GM18511 (cell line): ENCODE measurements around the gene MVB12B.

Experiments used
- ATAC-seq: cut with Tn5 transposase; IDR thresholded peaks from one replicate; pipeline ENCODE4 v1.9.1; 2021; ENCODE audit warnings: mild to moderate bottlenecking, moderate library complexity; ENCODE audit not compliant: unreplicated experiment

Gene MVB12B

DNA sequence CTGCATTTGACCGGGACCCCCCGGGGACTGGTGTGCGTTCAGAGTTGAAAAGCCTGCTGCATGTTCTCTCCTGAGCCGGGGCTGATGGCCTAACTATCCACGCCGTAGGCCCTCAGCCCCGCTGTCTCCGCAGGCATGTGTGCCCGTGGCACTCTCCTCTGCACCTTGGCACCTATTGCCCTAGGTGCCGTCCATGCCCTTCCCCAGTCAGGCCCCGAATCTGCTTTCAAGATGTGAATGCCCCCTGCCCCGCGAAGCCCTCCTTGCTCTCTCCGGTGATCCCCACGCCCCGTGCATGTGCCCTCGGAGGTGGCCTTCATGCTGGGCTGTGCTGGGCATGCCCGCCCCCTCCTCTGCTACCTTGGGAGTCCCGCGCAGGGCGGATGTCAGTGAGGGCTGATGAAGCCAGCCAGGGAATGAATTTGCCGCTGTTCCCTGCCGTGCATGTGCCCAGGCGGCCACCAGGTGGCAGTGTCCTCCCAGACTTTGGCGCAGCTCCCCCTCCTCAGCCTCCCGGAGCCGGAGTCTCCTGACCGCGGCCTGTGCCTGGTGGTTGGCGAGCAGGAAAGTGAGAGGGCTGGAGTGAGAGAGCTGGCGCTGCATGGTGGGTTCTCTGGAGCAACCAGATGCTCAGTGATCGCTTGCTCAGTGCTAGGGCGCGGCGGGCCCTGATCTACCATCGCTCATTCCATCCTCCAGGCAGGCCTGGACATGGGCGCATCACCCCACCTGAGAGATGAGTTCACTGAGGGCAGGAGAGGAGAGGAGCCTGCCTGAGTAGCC is 174.2 kb downstream of the MVB12B start:
- no peak for ATAC-seq

DNA sequence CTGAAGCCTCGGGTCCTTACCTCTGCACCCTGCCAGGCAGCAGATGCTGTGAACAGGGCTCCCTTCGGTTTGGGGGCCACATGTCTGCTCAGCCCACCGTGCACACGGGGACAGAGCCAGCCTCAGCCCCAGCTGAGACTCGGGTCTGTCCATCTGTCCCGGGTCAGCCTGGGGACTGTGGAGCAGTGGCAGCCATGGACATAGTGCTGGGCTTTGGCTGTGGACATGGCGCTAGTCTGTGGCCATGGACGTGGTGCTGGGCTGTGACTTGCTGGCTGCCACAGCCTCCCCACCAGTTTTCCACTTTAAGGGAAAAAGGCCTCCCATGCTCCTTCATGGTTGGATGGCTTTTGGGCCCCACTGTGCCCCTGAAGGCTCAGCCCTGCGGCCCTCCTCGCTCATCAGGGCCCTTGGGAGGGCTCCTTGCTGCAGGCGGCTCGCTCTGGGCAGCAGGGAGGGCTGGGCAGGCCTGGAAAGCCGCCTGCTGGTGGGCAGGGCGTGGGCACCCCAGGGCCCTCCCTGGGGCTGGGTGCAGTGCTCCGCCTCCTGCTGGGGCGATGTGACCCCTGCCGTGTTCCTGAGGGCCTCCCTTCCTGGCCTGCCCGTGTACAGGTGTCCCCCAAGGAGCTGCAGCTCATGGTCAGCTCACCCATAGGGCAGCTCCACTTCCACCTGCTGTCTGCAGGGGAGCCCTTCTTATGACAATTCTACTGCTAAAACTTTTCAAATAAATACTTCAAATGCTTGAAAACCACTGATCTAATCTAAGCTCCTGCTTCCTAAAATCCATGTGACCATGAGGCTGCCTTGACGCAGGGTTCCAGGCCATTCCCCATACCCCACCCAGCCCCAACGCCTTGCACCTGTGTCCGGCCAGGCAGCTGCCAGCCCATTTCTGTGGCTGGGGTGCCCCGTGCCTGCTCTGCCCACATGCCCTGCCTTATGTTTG is 175.0 kb downstream of the MVB12B start:
- ATAC-seq: no peak

DNA sequence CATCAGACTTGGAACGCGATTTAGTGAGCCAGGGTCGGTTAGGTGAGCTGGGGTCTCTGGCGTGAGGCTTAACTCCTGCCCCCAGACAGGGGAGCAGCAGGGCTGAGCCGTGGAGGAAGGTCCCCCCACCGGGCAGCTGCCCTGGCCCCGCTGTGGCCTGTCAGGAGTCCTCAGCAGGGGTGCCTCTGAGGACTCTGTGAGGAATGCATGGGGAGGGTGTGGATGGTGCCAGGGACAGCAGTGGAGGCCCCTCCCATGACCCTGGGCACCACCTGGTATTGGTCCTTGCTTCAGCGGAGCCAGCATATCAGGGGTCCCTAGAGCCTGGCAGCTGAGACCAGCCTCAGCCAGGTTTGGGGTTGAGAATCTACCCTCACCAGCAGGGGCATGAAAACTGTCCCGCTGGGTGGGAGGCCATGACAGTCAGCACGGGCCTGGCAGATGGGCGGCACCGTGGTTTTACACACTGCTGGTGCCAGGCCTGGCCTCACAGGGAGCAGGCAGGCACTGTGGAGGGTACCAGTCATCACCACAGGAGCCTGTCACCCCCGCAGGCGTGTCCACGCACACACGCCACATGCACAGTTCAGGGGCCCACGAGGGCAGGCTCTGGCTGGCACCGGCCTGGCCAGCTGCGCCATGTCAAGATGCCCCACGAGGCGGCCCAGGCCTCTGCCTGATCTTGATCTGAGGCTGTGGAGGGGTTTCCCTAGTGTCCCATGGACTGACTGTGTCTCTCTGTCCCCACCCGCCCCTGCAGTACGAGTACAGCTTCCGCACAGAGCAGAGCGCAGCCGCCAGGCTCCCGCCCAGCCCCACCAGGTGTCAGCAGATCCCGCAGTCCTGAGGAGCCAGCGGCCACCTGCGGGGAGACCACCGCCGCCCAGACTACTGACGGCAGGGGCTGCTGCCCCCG is 176.0 kb downstream of the MVB12B start:
- ATAC-seq: no peak

DNA sequence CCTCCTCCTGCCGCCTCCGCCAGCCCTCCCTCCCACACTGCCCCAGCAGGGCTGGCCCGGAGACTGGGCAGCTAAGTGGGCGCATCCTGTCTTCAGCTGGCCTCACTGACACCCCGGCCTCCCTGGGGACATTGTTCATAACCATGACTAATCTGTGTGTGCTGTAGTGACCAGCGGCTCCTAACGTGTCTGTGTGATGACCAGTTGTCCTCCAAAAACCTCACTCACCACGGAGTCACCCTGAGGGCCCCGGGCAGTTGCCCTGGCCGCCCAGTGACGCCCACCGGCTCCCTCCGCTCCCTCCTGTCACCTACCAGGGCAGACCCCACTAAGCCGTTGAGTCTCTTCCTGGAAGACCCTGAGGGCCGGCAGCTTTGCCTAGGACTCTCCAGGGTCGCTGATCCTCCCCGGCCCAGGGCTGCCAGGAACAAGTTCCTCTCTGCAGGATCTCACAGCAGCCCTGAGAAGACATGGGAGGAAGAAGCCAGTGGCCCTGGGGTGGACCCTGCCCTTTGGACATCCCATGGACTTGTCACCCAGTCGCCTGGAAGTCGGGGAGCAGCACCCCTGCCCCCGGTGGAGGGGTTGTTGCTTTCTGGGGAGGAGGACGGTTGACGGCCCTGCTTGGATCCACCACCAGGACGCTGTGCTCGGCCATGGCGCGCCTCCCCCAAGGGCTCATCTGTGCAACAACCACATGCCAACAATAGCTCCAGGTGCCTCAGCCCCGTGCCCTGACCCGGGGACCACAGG is 176.9 kb downstream of the MVB12B start:
- no peak for ATAC-seq

DNA sequence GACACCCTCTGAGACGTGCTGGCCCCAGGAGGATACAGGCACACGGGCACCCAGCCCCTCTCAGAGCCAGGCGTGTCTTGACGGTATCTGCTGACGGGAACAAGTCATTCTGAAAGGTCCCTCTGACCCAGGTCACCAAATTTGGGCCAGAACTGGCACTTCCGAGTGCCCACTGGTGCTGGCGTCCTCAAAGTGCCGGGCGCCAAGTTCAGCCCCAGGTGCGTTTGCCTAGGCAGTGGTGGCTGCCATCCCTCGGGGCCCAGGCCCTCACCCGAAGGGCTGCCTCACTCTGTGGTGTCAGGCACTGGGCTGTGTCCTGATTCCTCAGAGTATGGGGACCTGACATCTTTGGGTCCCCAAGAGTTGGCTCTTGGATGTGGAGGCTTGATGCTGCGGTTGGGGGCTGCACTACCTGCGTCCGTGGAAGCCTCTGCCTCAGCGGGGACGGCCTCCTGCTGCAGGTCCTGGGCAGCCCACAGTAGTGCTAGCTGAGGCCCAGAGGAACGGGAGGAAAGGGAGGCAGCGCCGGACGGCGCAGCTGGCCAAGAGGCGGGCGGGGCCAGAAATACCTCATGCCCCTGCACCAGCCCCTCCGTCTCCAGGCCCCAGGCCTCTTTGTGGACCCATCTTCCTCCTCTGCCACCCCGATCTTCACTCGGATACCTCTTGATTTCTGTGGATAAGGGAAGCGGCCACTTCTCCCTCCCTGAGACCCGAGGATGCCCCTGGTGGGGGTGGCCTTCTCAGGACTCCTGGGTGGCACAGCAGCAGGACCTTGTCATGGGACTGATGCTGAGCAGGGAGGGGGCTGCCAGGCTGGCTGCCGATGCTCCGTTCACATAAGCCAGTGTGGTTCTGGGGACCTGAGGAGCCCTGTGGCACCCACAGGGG is 177.7 kb downstream of the MVB12B start:
- no peak for ATAC-seq

DNA sequence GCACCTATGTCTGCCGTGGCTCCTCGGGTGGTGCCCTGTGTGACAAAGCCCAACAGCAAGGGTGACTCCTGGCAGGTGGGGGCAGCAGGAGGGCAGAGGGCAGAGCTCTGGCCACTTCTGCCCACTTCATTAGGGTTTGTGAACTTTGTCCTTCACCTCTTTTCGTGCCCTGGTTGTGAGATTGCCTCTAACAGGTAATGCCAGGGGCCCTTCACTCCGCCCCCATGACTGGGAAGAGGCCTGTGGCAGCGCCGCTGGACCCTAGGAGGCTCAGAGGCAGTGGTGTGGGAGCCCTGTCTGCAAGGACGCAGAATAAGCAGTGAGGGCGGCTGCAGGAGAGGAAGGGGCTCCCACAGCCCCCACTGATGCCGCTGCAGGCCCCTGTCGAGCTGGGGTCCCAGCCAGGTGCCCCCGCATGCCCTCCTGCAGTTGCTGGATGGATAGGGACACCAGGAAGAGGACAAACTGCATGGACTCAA is 178.4 kb downstream of the MVB12B start:
- ATAC-seq: no peak

DNA sequence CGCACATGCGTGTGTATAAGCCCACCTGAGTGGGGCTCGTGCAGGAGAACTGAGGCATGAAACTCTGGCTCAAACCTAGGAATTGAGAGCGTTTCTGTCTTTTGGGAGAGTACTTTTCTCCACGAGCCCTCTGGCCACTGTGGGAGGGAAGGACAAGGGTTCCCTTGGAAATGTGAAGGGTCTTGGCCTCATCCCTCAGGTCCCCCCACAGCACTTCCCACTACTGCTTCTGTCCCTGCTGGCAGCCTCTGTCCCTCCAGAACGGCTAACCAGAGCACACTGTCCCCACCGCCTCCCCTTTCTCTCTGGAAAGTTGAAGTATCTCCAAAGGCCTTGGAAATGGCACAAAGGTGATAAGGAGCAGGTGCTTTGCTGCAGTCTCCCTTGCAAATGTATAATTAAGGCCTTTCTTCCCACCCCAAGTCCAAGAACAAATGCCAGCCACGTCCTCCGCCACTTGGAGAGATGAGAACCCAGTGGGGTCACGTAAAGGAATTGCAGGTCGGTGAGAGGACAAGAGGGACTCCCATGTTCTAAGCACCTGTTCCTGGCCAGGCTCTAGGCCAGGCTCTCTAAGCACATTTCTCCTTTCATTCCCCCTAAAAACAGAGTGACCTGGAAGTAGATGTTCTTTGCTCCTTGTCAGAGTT is 179.2 kb downstream of the MVB12B start:
- ATAC-seq: no peak

DNA sequence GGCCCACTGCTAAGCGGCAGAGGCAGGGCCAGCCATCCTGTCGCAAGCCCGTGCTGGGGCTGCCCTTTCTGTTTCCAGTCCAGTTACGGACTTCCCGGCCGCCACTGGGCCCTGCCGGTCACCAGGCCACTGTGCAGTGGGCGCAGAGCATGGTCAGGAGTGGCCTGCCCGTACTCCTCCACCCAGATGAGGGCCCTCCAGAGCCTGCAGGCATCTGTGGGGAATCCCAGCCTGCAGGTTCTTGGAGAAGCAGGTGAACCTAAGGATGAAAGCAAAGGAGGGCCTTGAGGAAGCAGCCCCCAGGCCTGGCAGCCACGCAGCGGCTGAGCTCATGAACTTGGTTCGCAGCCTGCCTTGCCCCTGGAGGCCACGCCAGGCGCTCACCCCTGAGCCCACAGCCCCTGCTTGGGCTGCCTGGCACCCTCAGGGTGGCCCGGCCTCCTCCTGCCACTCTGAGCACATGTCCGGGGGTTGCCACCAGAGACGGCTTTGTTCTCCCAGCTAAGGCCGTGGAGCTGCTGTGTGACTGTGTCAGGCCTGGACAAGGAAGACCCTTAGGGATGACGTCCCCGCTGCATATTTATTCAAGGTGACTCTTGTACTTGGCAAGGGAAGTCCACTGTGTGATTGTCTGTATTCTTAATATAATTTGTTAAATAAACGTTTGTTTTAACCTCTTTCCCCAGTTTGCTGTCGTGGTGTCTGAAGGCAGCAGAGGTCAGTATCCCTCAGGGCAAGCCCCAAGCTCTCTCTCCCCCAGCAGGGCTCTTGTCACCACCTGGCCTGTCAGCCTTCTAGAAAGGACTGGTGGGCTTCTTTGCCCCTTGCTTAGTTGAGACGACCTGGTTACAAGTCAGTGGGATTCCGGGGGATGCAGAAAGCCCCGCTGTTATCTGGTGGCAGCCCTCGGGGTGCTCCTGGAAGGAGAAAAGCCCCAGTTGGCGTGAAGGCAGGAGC is 180.0 kb downstream of the MVB12B start:
- ATAC-seq: no peak

DNA sequence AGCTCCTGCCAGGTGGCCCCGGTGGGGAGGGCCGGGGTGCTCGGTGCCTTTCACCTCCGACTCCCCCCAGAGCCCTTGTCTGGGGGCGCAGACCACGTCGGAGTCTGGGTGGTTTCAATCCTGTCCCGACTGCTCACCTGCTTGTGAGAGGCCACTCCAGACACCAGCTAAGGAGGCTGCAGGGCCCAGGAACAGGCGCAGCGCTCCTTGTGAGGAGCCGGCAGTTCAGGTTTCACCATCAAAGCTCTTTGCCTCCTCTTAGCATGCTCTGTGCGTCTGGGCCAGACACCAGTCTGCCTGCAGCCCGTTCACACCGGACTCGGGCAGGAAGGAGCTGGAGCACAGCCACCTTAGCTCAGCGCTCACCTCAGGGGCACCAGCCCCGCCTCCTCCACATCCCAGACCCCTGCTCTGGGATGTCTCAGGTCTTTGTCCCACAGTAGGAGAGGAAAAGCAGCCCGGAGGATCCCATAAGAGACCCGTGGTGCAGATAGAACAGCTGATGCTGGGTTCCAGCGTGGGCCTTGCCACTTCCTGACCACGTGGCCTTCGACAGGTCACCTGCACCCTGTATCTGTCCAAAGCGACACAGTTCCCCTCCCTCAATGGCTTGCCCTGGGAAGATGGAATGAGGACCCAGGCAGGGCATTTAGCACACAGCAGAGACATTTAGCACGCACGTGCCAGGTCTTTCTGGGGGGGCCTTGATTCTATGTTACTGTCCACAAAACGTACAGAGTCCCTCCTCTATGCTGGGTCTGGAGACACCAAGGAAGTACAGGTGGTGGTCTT is 180.9 kb downstream of the MVB12B start:
- no peak for ATAC-seq

DNA sequence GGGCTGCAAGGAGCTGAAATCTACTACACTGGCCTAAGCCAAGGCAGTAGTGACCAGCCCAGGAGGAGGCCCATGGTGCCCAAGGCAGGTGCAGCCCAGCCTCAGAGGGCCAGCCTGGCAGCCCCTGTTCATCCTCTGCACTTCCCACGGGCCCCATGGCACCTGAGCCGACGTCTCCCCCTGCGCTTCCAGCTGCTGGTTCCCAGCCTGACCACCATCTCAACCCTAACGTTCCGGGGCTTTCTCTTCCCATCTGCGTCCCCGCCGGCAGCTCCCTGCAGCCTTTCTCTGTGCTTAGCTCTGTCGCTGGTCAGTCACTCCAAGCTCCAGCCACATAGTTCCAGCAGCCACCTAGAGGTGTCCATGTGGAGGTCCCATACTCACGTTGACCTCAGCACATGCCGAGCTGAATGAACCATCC is 181.6 kb downstream of the MVB12B start:
- ATAC-seq: no peak

DNA sequence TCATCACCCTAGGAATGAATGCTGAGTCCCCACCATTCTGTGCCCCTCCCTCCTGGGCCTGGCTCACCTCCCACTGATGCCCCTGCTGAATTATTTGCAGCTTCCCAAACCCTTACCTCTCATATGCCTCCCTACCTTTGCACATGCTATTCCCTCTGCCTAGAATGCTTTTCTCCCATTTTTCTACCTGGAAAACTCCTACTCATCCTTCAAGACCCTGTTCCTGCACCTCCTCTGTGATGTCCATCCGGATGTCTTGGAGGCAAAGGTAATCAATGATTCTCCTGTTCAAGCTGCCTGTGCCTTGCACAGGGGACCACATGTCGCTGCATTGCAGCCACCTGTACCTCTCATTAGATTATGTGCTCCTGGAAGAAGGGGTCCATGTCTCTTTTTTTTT is 182.3 kb downstream of the MVB12B start:
- no peak for ATAC-seq

DNA sequence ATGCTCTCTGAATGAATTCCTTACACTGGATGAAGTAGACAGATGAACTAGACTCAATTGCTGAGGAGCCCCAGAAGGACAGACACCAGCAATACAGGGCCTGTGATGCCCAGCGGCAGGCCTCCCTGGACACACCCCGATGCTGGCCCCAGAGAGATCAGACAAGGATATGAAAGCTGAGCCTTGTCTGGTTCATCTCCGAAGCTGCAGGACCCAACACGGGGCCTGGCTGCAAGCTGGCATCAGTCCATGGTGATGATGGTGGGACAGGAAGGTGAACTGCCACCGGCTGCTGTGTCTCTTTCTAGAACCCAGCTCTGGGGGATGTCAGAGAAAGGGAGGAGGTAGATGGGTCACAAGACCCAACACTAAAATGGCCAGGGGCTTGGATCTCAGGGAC is 183.1 kb downstream of the MVB12B start:
- ATAC-seq: no peak

DNA sequence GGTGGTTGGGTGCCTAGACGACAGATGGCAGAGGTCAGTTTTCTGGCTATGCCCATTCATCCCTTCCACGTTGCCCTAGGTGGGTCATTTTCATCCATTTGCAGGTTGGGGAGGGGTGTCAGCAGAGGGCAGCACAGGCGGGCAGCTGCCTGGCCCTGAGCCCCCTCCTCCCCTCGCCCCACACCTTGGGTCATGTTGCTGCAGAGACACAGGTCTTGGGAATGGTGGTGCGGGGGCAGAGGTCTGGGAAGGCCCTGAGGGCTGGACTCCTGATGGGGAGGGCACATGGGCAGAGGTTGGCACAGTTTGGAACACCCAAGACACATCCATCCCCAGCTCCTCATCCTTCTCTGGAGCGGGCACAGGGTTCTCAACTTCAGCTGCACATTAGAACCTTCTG is 183.9 kb downstream of the MVB12B start:
- ATAC-seq: no peak

DNA sequence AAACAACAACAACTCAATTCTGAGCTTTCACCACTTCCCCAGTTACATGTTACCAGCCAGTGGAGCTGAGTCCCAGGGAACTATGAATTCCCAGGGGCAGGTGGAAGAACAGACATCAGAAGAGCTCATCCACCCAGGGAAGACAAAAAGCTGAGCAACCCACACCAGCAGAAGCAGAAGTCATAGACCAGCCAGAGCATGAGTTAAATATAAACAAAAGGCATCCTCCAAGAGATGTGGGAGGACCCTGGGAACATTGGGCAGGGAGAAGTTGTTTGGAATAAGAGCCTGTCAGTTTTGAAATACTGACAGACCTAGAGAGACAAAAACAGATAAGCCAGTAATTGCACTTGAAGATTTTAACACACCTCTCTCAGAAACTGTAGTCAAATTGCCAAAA is 184.8 kb downstream of the MVB12B start:
- ATAC-seq: no peak

DNA sequence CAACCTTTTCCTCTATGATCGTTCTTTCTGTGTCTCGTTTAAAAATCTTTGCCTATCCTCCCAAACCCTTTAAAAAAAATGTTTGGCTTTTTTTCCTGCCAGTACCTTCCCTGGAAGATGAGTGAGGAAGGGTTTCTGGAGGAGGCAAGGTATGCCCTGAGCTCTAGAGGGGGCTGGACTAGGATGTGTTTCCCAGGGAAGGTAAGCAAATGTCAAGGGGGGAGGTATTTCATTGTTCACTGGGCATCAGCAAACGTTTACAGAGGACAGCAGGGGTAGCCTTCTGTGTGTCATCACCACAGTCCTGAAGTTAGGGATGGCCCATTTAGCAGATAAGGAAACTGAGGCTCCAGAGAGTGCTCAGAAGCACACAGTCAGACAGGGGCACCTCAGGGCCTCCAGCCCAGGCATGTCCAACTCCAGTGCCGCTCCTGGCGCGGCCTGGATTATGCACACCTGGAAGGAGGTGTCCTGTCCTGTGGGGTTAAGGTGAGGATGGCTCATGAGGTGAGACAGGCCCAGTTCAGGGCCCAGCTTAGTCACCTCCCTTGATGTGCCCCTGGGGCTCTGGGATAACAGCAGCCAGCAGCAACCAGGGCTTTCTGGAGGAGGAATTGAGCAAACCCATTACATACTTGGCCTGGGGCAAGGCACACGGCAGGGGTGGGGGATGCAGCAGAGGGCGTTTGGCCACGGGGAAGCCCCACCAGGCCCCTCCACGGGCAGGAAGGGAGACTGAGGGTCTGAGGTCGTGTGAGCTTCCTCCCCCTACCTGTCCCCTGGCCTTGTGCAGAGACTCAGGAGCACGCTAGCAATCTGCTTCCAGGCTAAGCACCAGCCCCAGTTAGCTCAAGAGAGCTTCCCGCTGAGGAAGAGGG is 186.8 kb downstream of the MVB12B start:
- ATAC-seq: no peak
